DMS 273 (cell line): ENCODE measurements around the gene YWHAB.
A peak's percentile ranks its signal among the peaks of the same experiment; 100 is the strongest.

ENCODE experiments used
- DNase-seq: peaks from one replicate; lab custom pipeline; 2025; ENCODE audit not compliant: unreplicated experiment; lab: John Stamatoyannopoulos, UW

Gene YWHAB

GRCh38 chr20:44911264-44911921, 25.9 kb downstream of the YWHAB start:
- peak; percentile 49 for DNase-seq

DNA sequence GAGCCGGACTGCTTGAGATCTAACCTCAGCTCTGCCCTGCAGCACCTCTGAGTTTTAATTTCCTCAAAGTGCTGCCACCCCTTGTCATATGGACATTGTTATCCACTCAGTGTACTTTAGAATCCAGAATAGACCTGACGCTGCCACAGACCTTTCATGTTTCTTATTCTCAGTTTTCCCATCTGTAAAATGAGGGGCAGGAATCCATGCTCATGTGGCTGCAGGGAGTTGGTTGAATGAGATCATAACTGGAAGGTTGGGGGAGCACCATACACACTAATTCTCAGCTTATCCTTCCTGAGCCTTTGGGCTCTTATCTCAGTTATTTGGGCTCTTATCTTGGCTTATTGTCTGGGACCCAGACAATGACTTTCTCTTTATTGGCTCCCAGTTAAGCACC, 26.7 kb downstream of the YWHAB start:
- no peak for DNase-seq

- DNase-seq: no peak
Observed at GRCh38 chr20:44914924-44915323, 29.4 kb downstream of the YWHAB start.

GRCh38 chr20:44916586-44916985, 31.1 kb downstream of the YWHAB start:
- DNase-seq: no peak

GRCh38 chr20:44917399-44917798, 31.9 kb downstream of the YWHAB start:
- no peak for DNase-seq

GRCh38 chr20:44918342-44918741, 32.8 kb downstream of the YWHAB start:
- no peak for DNase-seq

DNA sequence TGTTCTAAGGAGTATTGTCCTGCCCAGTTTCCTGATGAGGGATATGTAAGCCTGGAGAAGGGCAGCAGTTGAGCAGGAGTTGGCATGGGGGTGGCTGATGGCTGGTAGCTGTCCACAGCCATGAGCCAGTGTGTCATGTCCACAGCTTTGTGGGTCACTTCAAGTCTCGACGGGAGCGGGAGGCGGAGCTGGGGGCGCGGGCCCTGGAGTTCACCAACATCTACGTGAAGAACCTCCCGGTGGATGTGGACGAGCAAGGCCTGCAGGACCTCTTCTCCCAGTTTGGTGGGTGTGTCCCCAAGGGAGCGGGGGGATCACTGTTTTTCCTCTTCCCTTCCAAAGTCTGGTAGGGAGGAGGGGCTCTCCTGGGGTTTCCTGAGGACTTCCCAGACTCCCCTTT, 33.3 kb downstream of the YWHAB start:
- DNase-seq: no peak

- DNase-seq: no peak
Observed at GRCh38 chr20:44921447-44921846, 35.9 kb downstream of the YWHAB start.

GRCh38 chr20:44924541-44924940, 39.0 kb downstream of the YWHAB start:
- no peak for DNase-seq

DNA sequence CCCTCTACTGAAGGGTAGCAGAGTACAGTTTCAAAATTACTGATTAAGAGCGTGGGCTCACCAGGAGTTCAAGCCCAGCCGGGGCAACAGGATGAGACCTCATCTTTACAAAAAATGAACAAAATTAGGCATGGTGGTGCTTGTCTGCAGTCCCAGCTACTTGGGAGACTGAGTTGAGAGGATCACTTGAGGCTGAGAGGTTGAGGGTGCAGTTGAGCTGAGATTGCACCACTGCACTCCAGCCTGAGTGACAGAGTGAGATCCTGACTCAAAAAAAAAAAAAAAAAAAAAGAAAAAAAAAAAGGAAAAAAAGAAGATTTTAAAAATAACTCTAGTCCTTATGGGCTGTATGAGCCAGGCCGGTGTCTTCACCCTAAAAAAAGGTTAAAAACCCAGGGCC, 43.1 kb downstream of the YWHAB start:
- no peak for DNase-seq

- DNase-seq: no peak
Observed at GRCh38 chr20:44930517-44931168, 45.1 kb downstream of the YWHAB start.

GRCh38 chr20:44931911-44932310, 46.4 kb downstream of the YWHAB start:
- DNase-seq: no peak

- no peak for DNase-seq
Observed at GRCh38 chr20:44932916-44933315, 47.4 kb downstream of the YWHAB start.

- DNase-seq: no peak
Observed at GRCh38 chr20:44936510-44936909, 51.0 kb downstream of the YWHAB start.

GRCh38 chr20:44938637-44939036, 53.1 kb downstream of the YWHAB start:
- no peak for DNase-seq

DNA sequence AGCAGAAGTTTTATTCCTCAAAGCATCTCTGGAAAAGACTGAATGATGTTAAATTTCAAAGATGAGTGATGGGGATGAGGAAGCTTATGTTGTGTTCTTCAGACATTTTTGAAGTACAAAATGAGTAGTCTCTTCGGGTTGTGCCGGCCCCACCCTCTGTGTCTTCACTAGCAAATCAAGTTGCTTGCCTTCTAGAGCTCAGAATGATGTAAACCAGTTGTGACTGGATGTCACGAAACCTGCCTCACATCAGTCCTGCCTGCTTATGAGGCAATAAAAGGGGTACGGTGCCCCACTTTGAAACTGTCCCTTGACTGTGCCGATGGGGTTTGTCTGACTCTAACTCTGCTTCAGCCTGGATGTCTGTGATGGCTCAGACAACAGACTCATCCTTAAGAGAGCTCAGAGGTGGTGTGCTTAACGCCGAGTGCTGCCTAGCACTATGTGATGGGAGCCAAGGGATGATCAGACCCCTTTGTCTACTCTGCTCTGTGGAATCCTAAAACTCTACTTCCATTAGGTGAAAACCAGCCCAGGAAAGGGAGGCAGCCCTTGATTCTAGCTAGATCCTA, 55.7 kb downstream of the YWHAB start:
- no peak for DNase-seq

DNA sequence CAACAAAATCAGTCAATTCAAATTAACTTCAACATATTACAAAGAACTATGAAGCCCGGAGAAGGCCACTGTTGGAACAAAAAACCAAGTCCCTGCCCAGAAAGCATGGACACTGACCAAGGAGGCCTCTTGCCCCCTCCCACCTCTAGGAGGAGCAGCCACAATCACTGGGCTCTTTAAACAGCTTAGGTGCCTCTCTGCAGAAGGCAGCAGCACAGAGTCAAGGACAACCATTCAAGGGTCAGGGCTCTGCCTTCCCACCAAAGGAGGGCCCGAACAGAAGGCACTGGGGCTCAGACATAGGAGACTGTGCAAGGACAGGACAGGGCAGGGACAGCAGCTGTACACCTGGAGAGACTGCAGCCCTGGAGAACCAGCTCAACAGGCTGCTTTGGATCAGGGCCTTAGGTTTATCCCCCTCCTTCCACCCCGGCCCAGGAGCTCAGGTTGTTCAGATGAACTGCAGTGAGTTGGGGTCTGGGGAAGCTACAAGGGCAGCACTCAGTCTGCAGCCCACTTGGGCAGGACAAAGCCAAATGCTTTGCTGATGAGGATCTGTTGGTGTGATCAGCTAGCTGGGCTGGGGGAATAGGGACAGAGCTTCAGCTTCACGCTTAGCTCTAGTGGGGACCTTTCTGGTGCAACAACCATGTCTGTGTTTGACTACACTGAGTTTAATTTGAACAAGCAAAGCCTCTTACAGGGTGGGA, 56.9 kb downstream of the YWHAB start:
- peak; percentile 12 for DNase-seq

- DNase-seq: no peak
Observed at GRCh38 chr20:44943828-44944227, 58.3 kb downstream of the YWHAB start.

GRCh38 chr20:44945261-44945660, 59.8 kb downstream of the YWHAB start:
- no peak for DNase-seq

- DNase-seq: no peak
Observed at GRCh38 chr20:44946271-44946852, 60.9 kb downstream of the YWHAB start.

- no peak for DNase-seq
Observed at GRCh38 chr20:44948107-44948506, 62.6 kb downstream of the YWHAB start.

DNA sequence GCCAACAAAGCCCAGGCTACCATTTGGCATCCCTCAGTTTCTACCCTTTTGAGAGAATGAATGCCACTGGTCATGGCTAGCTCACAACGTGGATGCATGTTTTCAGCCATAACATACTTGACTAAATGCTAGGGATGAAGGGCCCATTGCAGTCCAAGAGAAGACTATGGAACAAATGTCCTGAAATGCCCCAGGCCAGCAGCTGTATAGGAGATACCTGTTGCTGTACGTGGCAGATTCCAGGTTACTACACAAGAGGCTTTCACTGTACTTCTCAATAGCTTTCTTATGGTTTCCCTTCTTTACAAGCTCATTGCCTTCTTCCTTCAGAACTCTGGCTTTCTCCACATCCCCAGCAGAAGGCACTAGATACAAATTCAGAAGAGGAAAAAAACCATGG, 63.0 kb downstream of the YWHAB start:
- no peak for DNase-seq
